Esophagus mucosa (tissue), 1 donor: ENCODE results near the gene BCO2. TPM values are rescaled to one million over a fixed set of nuclear protein-coding genes. Genes with fewer than 3 reads are reported as not detected.

Experiments
- ATAC-seq: fragments of 200-7000 bp; cut with Tn5 transposase; one replicate; pipeline ENCODE4 v1.9.1; 2020
- total RNA-seq: library from RNA; stranded (reverse); gene quantifications from one replicate; pipeline ENCODE4 v1.2.4, GENCODE V29; 2023
- donor health status: DM: yes; HTN: yes; CAD: no.

Gene BCO2
- total RNA-seq, 1 donor from 2014 or later = 5.7 TPM

DNA sequence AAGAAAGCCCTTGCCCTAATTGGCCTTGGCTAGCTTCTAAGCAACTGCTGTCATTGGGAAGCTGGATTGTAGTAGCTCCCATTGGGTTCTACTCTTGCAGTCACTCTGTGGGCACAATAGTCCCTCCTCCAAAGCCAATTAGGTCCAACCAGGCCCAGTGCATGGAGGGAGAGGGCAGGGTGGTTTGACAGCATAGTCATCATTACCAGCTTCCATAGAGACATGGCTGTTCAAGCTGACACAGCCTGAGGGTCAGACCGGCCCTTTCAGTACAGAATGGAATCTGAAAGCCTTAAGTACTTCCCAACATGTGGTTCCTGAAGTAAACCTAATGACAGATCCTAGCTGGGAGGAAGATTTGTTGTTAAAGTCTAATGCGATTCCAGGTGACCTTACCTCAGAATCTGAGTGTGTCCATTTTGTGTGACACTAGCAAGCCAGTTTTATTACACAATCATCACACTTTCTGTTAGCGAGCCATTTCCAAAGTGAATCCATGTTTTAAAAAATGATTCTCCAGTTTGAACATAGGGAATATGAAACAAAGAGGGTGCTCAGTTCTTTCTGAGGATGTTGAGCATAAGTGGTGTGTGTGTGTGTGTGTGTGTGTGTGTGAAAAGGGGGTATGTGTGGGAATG, 78.4 kb downstream of the BCO2 start:
- ATAC-seq = no peak

GRCh38 chr11:112255067-112255720, 79.9 kb downstream of the BCO2 start:
- no peak for ATAC-seq

- ATAC-seq = peak; percentile 68
Observed at GRCh38 chr11:112260490-112260889, 85.2 kb downstream of the BCO2 start, which contains the start of gene PLET1. Gene PLET1 (minus strand): TSS chr11:112260860. CDS start chr11:112260589, 271 bp downstream.

DNA sequence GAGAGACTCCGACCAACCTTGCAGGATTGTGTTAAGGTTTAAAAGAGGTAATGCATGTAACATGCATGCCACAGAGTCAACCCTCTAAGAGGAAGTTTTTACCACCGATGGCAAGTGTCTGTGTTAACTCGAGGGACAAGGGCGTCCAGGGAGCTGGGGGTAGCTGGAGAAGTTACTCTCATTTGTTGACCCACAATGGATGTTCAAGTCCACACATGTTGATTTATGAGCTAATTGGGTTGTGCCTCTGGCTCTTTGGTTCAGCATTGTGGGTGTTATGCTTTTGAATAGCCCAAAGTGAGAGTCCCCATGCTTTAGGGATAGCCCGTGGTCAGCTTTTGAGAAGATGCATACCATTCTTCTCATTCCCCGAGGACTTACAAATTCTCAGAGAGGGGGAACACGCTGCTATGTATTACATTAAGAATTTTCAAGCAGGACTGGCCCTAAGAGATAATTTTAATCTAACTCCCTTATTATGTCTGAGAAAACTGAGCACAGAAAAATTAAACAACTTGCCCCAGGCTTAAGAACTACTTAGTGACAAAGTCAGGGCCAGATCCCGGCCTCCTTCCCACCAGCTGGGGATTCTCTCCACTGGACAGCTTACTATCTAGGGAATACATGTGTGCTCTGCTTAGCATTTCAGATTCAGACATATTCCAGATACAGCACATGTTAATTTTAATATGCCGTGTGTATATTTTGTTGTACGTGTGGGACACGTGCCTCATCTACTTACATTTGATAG, 90.5 kb downstream of the BCO2 start:
- no peak for ATAC-seq

DNA sequence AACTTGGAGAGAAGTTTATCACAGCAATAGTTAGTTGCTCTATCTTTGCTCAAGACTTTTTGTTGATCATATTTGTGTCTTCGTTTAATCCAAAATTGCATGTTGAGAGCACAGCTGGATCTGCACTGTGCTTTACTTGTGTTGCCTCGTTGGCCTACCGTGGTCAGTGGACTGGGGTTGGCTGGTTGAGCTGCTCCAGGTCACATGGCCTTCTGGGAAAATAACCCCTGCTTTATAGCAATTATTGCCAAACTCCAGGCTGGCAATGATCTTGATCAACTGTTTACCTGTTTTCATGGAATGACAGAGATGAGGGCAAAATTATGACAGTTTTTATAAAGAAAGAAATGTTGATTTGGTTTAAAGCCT, 91.1 kb downstream of the BCO2 start:
- ATAC-seq = no peak

DNA sequence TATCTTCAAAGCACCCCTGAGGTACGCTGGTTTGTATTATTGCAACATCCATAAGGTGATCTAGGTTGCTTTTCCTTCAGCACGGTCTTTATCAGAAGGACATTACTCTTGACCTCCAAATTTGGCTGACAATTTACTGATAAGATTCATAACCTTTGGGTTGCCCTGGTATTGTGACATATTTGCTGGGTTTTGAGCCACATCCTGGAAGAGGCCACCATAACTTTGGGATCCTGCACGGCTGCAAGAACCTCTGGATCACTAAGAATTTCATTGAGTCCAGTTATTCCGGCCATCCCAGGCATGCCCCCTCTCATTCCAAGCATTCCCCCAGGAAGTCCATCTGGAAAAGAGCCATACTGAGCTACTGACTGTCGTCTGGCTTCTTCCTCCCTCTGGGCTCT, 91.9 kb downstream of the BCO2 start:
- ATAC-seq = no peak

GRCh38 chr11:112268406-112268805, 93.1 kb downstream of the BCO2 start:
- no peak for ATAC-seq

Other genes starting within 250 kb of the BCO2 start
- gene DIXDC1, start 238.2 kb upstream of the BCO2 start, total RNA-seq = 3.3 TPM
- gene DLAT, start 150.1 kb upstream of the BCO2 start, total RNA-seq = 37.1 TPM
- 1.6 TPM for gene PIH1D2, start 101.5 kb upstream of the BCO2 start, total RNA-seq
- 11.8 TPM for gene NKAPD1, start 101.2 kb upstream of the BCO2 start, total RNA-seq
- 83.4 TPM for gene TIMM8B, start 88.8 kb upstream of the BCO2 start, total RNA-seq
- gene SDHD, start 88.6 kb upstream of the BCO2 start, total RNA-seq = 109 TPM
- gene IL18, start 11.4 kb upstream of the BCO2 start, total RNA-seq = 41.8 TPM
- 0.16 TPM for gene TEX12, start 8.1 kb upstream of the BCO2 start, total RNA-seq
- gene PTS, start 50.9 kb downstream of the BCO2 start, total RNA-seq = 32.5 TPM
- gene PLET1, start 85.3 kb downstream of the BCO2 start, total RNA-seq = not detected